ENCODE measurements around the gene ADGRB3.

ADGRB3 gene

DNA sequence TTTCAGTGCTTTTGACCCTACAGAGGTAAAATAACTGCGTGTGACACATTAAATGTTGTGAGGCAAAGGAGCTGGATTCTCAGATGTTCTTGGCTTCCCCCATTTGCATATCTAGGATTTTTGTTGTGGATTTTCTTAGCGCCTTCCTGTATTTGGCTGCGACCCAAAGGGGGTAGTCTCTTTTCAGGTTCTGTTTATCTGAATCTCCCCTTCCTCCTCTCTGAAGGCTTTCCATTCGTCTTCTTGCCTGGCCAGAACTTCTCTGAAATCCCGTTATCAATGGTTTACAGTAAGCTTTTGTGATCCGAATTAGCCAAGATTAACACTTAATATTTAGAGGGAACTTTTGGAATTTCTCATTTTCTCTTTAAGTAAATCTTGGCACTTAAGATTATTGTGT is 60.8 kb downstream of the ADGRB3 start:
- no peak for DNase-seq (ENCODE audit: low read depth)
- TF ChIP-seq, protein P1, sequence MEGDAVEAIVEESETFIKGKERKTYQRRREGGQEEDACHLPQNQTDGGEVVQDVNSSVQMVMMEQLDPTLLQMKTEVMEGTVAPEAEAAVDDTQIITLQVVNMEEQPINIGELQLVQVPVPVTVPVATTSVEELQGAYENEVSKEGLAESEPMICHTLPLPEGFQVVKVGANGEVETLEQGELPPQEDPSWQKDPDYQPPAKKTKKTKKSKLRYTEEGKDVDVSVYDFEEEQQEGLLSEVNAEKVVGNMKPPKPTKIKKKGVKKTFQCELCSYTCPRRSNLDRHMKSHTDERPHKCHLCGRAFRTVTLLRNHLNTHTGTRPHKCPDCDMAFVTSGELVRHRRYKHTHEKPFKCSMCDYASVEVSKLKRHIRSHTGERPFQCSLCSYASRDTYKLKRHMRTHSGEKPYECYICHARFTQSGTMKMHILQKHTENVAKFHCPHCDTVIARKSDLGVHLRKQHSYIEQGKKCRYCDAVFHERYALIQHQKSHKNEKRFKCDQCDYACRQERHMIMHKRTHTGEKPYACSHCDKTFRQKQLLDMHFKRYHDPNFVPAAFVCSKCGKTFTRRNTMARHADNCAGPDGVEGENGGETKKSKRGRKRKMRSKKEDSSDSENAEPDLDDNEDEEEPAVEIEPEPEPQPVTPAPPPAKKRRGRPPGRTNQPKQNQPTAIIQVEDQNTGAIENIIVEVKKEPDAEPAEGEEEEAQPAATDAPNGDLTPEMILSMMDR (IDR thresholded peaks at IDR 0.05; ENCODE audit: low read depth, low read length, missing control alignments) = no peak
- H3K4me3 ChIP-seq (ENCODE audit: low read depth, low read length) = no peak overlapping the region

DNA sequence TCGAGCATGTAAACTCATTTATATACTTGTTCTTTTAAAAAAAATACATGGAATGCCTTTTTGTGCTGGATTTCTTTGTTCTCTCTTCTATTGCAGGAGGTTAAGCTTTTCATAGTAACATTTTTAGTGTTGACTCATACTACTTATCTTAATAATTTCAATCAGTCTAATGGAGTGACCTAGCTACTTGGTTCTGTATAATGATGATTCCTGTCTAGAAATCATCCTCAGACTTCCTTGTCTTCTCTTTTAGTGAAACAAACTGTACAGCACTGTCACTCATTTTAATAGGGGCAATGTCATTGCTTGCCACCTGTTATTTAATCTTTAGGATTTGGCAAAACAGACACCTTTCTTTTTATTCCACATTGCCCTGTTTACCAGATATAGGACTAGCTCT is 62.3 kb downstream of the ADGRB3 start:
- TF ChIP-seq, protein P1 (IDR thresholded peaks at IDR 0.05; ENCODE audit: low read depth, low read length, missing control alignments) = no peak
- no peak overlapping the region for H3K4me3 ChIP-seq (ENCODE audit: low read depth, low read length)
- DNase-seq (ENCODE audit: low read depth) = no peak

DNA sequence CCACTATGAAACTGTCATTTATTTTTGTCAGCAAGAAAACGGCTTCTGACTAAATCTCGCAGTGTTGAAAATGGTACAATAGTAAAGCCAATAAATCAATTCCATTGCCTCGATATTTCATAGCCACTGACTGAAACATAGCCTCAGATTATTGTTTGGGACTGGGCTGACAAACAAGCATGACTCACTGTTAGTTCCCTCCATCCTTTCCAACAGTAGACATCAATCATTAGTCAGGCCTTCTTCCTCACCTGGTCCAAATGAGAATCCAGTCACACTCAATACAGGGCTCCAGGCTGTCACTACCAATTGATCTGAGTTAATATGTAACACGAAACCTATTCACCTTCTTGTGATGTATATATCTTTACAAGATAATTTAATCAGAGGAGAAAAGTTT is 66.1 kb downstream of the ADGRB3 start:
- no peak overlapping the region for H3K4me3 ChIP-seq (ENCODE audit: low read depth, low read length)
- no peak for DNase-seq (ENCODE audit: low read depth)
- TF ChIP-seq, protein P1 (IDR thresholded peaks at IDR 0.05; ENCODE audit: low read depth, low read length, missing control alignments) = no peak

DNA sequence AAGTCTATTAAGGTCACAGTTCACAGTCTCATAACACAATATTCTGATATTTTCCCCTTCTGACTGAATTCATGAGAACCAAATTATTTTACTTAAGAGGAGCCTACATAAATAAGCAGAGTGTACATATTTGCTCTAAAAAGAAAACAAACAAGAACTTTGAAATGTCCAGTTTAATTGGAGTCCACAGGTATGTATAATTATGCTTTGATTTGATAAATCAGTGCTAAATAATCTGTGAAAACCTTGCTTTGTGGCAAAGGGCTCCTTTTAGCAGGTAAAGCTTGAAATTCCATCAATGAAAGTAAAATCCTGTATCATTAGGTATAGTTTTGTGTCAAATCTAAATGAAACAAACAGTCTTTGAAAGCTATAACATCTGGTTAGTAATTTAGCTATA is 69.4 kb downstream of the ADGRB3 start:
- DNase-seq (ENCODE audit: low read depth) = no peak
- TF ChIP-seq, protein P1 (IDR thresholded peaks at IDR 0.05; ENCODE audit: low read depth, low read length, missing control alignments) = no peak

DNA sequence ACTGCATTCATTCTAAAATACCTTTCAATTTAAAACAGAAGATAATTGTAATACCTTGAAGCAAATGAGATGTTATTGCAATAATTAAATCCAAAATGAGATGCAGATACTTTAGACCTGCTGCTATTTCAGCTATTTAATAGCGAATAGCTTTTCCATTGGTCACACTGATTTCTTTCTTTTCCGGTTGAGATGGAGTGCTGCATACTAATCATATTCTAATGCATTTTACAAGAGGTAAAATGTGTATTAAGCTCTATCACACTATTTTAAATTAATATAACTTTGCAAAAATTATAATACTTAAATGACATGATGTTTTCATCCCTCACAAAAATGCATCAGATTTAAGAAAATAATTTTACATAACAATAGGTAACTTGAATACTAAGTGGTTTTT is 74.0 kb downstream of the ADGRB3 start:
- DNase-seq (ENCODE audit: low read depth) = no peak
- no peak overlapping the region for H3K4me3 ChIP-seq (ENCODE audit: low read depth, low read length)
- TF ChIP-seq, protein P1 (IDR thresholded peaks at IDR 0.05; ENCODE audit: low read depth, low read length, missing control alignments) = no peak

More for the DNA sequence above, 69.4 kb downstream of the ADGRB3 start:
- H3K4me3 ChIP-seq (ENCODE audit: low read depth, low read length) = no peak overlapping the region

DNA sequence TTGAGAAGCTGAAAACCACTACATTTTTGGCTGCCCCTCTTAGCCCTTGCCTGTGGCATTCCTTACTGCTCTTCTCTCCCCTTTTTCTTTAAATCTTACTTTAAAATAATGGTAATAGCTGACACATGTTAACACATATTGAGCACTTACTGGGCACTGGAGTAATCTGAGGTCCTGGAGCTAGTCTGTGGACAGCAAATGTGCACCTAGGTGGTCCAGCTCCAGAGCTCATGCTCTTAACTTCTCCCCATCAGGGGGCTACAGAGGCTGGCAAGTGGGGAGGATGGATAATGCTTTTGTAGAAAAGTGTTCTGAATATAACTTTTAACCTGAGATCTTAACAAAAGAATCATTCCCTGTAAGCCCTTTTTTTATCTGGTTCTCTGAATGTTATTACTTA is 74.8 kb downstream of the ADGRB3 start:
- TF ChIP-seq, protein P1 (IDR thresholded peaks at IDR 0.05; ENCODE audit: low read depth, low read length, missing control alignments) = no peak
- no peak for DNase-seq (ENCODE audit: low read depth)
- no peak overlapping the region for H3K4me3 ChIP-seq (ENCODE audit: low read depth, low read length)

DNA sequence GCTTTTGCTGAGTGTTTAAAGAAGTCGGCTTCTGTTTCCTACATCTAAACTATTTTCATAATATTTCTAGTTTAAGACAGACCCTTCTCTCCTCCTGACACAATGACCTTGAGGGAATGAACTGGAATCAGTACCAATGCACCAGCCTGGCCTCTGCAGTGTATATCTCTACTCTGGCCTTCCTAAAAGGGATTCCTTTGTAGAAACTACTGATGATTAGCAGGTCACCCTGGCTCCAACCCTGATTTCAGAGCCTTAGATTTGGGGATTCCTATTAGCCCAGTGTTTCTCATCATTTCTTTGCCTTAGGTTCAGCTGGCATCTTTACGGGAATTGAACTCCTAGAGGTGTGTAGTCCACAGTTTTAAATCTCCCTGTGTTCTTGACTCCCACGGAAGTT is 75.4 kb downstream of the ADGRB3 start:
- no peak overlapping the region for H3K4me3 ChIP-seq (ENCODE audit: low read depth, low read length)
- DNase-seq (ENCODE audit: low read depth) = no peak
- TF ChIP-seq, protein P1 (IDR thresholded peaks at IDR 0.05; ENCODE audit: low read depth, low read length, missing control alignments) = no peak

All from GM12864 (cell line).